GM21717 (cell line): ENCODE results near the gene PAFAH1B1.

Experiments used
- ATAC-seq: cut with Tn5 transposase; IDR thresholded peaks from one replicate; pipeline ENCODE4 v1.9.1; 2021; ENCODE audit warnings: mild to moderate bottlenecking, moderate library complexity; ENCODE audit not compliant: unreplicated experiment

The PAFAH1B1 gene

DNA sequence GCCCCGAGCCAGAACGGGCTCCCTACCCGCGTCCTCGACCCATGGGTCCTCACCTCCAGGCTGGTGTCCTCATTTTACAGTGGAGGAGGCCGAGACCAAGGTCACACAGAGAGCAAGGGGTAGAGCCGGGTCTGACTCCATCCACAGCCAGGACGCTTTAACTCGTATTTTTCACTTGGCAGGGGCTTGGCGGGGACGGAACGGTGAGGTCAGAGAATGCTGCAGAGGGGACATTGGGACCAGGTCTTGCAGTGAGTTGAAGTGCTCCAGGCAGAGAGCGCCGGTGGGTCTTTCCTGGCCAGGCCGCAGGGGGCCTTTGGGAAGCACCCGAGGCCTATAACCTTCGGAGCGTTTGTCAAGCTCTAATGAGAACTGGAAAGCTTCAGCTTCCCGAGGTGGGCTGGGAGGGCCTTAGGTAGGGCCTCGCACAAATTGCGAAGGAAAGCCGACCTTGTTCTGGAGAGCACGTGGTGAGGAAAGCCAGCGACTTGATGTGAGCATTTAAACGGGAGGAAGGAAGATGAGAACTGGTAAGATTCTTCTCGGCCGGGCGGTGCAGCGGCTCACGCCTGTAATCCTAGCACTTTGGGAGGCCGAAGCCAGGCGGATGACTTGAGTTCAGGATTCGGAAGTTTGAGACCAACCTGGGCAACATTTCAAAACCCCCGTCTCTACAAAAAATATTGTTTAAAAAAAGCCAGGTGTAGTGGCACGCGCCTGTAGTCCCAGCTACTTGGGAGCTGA lies 119.0 kb downstream of the PAFAH1B1 start:
- ATAC-seq = no peak

- ATAC-seq = no peak
Measured at GRCh38 chr17:2713881-2714280, 120.4 kb downstream of the PAFAH1B1 start.

DNA sequence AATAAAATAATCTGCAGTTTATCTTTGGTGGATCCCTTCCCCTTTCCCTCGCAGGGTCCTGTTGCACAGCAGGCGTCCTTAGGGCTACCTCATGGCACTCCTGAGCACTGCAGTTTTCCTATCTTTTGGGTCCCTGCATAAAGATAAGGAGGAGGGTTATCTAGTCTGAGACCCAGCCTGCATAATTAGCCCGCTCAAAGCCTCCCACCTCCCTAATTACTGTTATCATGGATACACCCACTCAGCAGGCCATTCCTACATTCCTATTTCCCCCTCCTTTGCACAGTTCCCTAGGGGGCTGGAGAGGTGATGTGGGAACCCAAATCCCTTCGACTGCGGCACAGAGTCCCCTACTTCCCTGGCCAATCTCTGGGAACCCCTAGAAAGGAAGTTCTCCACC lies 123.2 kb downstream of the PAFAH1B1 start:
- ATAC-seq = no peak

DNA sequence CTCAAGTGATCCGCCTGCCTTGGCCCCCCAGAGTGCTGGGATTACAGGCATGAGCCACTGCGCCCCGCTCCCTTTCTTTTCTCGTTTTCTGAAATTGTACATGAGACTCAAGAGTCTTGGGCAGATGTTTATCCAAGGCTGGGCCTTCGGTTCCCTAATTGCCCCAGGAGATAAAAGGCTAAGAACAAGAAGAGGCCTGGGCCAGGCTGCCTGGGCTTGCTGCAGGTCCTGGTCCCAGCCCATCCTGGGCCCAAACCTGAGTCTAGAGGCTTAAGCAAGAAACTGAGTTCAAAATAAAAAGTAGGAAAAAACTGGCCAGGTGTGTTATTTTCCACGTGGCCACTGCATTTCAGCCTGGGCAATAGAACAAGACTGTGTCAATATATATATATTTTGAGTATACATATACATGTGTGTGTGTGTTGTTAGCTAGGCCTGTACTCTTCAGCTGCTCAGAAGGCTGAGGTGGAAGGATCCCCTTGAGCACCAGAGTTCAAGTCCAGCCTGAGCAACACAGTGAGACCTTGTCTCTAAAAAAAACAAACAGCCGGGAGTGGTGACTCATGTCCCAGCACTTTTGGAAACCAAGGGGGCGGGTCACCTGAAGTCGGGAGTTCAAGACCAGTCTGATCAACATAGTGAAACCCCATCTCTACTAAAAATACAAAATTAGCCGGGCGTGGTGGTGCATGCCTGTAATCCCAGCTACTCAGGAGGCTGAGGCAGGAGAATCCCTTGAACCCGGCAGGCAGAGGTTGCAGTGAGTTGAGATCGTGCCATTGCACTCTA lies 124.9 kb downstream of the PAFAH1B1 start:
- ATAC-seq = no peak

GRCh38 chr17:2719861-2720260 lies 126.4 kb downstream of the PAFAH1B1 start:
- ATAC-seq = no peak

DNA sequence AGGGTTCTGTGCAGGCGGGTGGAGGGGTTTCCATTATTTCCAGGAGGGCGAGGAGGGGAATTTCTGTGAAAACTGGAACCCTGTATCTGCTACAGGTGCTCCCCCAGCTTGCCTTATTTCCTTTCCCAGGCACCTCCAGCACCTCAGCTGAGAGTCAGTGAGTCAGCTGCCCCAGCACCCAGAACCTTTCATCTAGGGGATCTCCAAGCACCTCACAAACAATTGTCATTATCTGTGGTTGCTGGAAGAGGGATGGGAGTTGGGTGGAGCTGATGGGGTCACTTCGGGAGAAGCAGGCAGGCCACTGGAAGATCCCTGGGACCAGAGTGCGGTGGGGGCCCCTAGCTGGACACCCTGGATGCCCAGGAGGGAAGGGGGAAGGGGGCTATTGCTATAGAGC lies 128.1 kb downstream of the PAFAH1B1 start:
- ATAC-seq = no peak

- ATAC-seq = no peak
Measured at GRCh38 chr17:2722611-2723010, 129.2 kb downstream of the PAFAH1B1 start.

GRCh38 chr17:2723505-2723996 lies 130.1 kb downstream of the PAFAH1B1 start:
- ATAC-seq = no peak

DNA sequence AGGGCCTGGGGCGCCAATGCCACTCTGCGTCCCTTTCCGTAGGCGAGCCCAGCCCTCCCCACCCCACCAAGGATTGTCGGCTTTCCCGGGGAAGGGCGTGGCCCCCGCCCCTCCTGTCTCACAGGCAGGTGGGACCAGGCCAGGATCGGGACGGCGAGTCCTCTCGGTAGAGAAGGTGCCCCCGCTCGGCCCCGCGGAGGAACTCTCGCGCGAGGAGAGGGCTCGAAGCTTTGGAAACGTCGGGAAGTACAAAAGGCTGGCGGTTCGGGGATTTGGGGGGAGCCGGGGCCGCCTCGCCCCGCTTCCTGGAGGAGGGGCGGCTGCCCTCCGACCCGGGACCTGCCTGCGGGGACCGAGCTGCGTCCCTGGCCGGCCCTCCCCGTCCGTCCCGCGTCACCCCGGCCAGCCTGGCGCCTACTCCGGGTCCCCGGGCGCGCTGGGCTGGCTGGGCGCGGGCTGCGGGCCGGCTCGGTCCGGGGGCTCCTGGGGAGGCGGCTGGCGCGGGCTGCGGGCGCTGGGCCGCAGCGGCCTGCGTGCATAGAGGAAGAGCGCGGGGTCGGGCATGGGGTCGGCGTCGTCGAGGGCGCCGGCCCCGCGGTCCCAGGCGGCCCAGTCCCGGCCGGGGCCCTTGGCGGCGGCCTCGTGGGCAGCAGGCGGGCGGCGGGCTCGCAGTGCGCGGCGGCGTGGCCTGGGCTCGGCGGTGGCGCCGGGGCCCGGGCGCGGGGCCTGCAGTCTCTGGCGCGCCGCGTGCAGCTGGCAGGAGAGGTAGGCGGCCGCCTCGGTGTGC lies 130.7 kb downstream of the PAFAH1B1 start:
- ATAC-seq = no peak

GRCh38 chr17:2724784-2725164 lies 131.3 kb downstream of the PAFAH1B1 start:
- ATAC-seq = no peak

- ATAC-seq = no peak
Measured at GRCh38 chr17:2730764-2731353, 137.4 kb downstream of the PAFAH1B1 start.

DNA sequence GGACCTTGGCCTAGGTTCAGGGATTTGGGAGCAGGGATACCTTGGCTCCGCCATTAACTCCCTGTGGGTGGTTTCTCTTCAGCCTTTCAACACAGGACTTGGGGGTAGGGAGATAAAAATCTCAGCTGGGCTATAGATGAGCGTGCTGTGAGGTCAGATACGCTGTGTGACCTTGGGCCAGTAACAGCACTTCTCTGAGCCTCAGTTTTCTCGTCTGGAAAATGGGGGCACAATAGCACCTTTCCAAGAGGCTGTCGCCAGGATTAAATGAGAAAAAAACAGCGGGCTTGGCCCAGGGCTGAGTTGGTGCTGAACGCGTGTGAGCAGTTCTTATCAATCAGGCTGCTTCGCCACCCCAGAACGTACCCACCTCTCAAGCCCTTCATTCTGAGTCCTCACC lies 138.4 kb downstream of the PAFAH1B1 start:
- no peak for ATAC-seq

GRCh38 chr17:2734939-2735338 lies 141.5 kb downstream of the PAFAH1B1 start:
- ATAC-seq = no peak
